CD14-positive monocyte (primary cell): ENCODE measurements around the gene NTNG1. TPM values are rescaled to one million over a fixed set of nuclear protein-coding genes. Genes with fewer than 3 reads are reported as not detected.

Experiments used
- DNase-seq, 3 donors: peaks; one replicate each; pipeline ENCODE4 v3.0.0-alpha.2; 2011 to 2022
- H2AFZ ChIP-seq: 2 replicates; pipeline ENCODE4 v1.6.0; 2012; ENCODE audit warnings: mild to moderate bottlenecking, low read depth, low read length, inconsistent platforms; ENCODE audit not compliant: insufficient read depth, poor library complexity, severe bottlenecking
- H3K27ac ChIP-seq, 2 donors: 1 replicate in 1 of 2; 2 replicates in 1 of 2; pipeline ENCODE4 v1.5.1; 2012 to 2013; ENCODE audit warnings: low read length in 2 of 2, control low read depth in 1 of 2, inconsistent platforms in 1 of 2, low read depth in 1 of 2, mild to moderate bottlenecking in 1 of 2
- H3K27me3 ChIP-seq, 2 donors: one replicate each; pipeline versions ENCODE4 v1.6.0 to v1.6.1; 2011 to 2013; ENCODE audit warnings: low read length in 2 of 2; ENCODE audit not compliant: control insufficient read depth in 2 of 2, insufficient read depth in 2 of 2
- H3K36me3 ChIP-seq, 2 donors: replicated peaks in 1 of 2; 1 replicate in 1 of 2; 2 replicates in 1 of 2; pipeline versions ENCODE4 v1.5.1 to v1.6.1; 2012 to 2013; ENCODE audit warnings: low read length in 2 of 2, control low read depth in 1 of 2, inconsistent platforms in 1 of 2, mild to moderate bottlenecking in 1 of 2; ENCODE audit not compliant: insufficient read depth in 2 of 2, control insufficient read depth in 1 of 2
- H3K4me1 ChIP-seq, 2 donors: 1 replicate in 1 of 2; 2 replicates in 1 of 2; pipeline versions ENCODE4 v1.5.1 to v1.6.1; 2012 to 2013; ENCODE audit warnings: low read length in 2 of 2, control low read depth in 1 of 2, inconsistent platforms in 1 of 2, mild to moderate bottlenecking in 1 of 2, moderate library complexity in 1 of 2; ENCODE audit not compliant: insufficient read depth in 2 of 2, control insufficient read depth in 1 of 2
- H3K4me2 ChIP-seq: replicated peaks from 2 replicates; pipeline ENCODE3; 2012; ENCODE audit warnings: low read length, moderate library complexity, mild to moderate bottlenecking; ENCODE audit not compliant: poor library complexity, severe bottlenecking; ENCODE audit errors: extremely low read depth
- H3K4me3 ChIP-seq, 3 experiments: fragments of 200-600 bp in 1 of 3; sonication (generic) in 1 of 3; replicated peaks in 1 of 3; 1 replicate in 2 of 3; 2 replicates in 1 of 3; pipeline ENCODE4 v1.5.1; 2011 to 2013; ENCODE audit warnings: low read length in 3 of 3, mild to moderate bottlenecking in 3 of 3, control low read depth in 2 of 3, low read depth in 2 of 3, inconsistent platforms in 1 of 3, moderate library complexity in 1 of 3
- H3K79me2 ChIP-seq: 2 replicates; pipeline ENCODE4 v1.6.0; 2012; ENCODE audit warnings: mild to moderate bottlenecking, control low read depth, inconsistent platforms, low read length, moderate library complexity; ENCODE audit not compliant: insufficient read depth
- H3K9ac ChIP-seq: 2 replicates; pipeline ENCODE4 v1.6.0; 2017; ENCODE audit warnings: low read length, mild to moderate bottlenecking; ENCODE audit not compliant: insufficient read depth, poor library complexity, severe bottlenecking
- H3K9me3 ChIP-seq, 2 donors: replicated peaks in 1 of 2; 1 replicate in 1 of 2; 2 replicates in 1 of 2; pipeline versions ENCODE4 v1.5.1 to v1.6.1; 2012 to 2013; ENCODE audit warnings: low read length in 2 of 2, control low read depth in 1 of 2; ENCODE audit not compliant: control insufficient read depth in 1 of 2, insufficient read depth in 1 of 2
- H4K20me1 ChIP-seq: 2 replicates; pipeline ENCODE4 v1.6.0; 2012; ENCODE audit warnings: mild to moderate bottlenecking, low read length, control low read depth, moderate library complexity; ENCODE audit not compliant: insufficient read depth
- H3K27ac Mint-ChIP-seq, 7 donors: one replicate each; pipeline ENCODE4 v1.8.0; 2020; ENCODE audit warnings: mild to moderate bottlenecking in 7 of 7, mixed read lengths in 7 of 7, moderate library complexity in 6 of 7, inconsistent platforms in 2 of 7
- H3K27me3 Mint-ChIP-seq, 3 donors: one replicate each; pipeline ENCODE4 v1.8.0; 2021 to 2022; ENCODE audit warnings: low read depth in 3 of 3, mild to moderate bottlenecking in 3 of 3, mixed read lengths in 3 of 3, moderate library complexity in 3 of 3, inconsistent platforms in 1 of 3
- H3K36me3 Mint-ChIP-seq, 2 donors: one replicate each; pipeline ENCODE4 v1.8.0; 2020; ENCODE audit warnings: mixed read lengths in 2 of 2, inconsistent platforms in 1 of 2, mild to moderate bottlenecking in 1 of 2
- H3K4me1 Mint-ChIP-seq: one replicate; pipeline ENCODE4 v1.8.0; 2020; ENCODE audit warnings: mild to moderate bottlenecking, mixed read lengths
- H3K4me3 Mint-ChIP-seq, 2 donors: one replicate each; pipeline ENCODE4 v1.8.0; 2020; ENCODE audit warnings: mild to moderate bottlenecking in 2 of 2, mixed read lengths in 2 of 2, moderate library complexity in 1 of 2
- H3K9me3 Mint-ChIP-seq, 7 donors: one replicate each; pipeline ENCODE4 v1.8.0; 2020 to 2022; ENCODE audit warnings: mixed read lengths in 7 of 7, mild to moderate bottlenecking in 6 of 7, moderate library complexity in 6 of 7, inconsistent platforms in 2 of 7
- CTCF ChIP-seq: fragments of 200-600 bp; IDR thresholded peaks from one replicate; pipeline ENCODE4 v1.8.0; 2022; ENCODE audit warnings: antibody characterized with exemption, mild to moderate bottlenecking
- WGBS: methylation state at CpG from one replicate; pipeline ENCODE4 v1.1.5; 2013; ENCODE audit warnings: missing lambda C conversion rate; ENCODE audit not compliant: insufficient coverage; 5-methylcytosine and 5-hydroxymethylcytosine counted together
- intact Hi-C, 2 donors: fragments of 100-400 bp; cut with micrococcal nuclease; formaldehyde crosslinking; loops; one replicate each; pipeline versions ENCODE4 v1.15.0 to v1.15.1; 2023
- polyA plus RNA-seq, 3 donors: library from polyadenylated mRNA; depleted of rRNA in 1 of 3; unstranded in 2 of 3; stranded (reverse) in 1 of 3; fragments of 300-500 nt in 2 of 3; fragments of >200 nt in 1 of 3; fragmentation: Illumina TruSeq in 2 of 3; gene quantifications; 1 replicate in 2 of 3; 2 replicates in 1 of 3; pipeline ENCODE4 v1.2.3, GENCODE V29; 2012 to 2021

The NTNG1 gene
- polyA plus RNA-seq, 3 donors = not detected

GRCh38 chr1:107251839-107252238 lies 111.0 kb downstream of the NTNG1 start:
- Mint-ChIP-seq H3K36me3 (no peaks in the 10 kb centered on the region), H3K27ac (no peak overlapping the region), H3K4me1 (no peaks in the 10 kb centered on the region), H3K27me3 (peaks cover 0 to 2% (median 0%) of the 10 kb centered on the region in 3 donors), H3K4me3 (no peak overlapping the region), H3K9me3 (peaks cover 0 to 5% (median 0%) of the 10 kb centered on the region in 7 donors)
- no peak for TF ChIP-seq CTCF
- no peak for DNase-seq
- H3K36me3 ChIP-seq = no peaks in the 10 kb centered on the region
- H3K79me2 ChIP-seq = no peaks in the 10 kb centered on the region
- H4K20me1 ChIP-seq = no peaks in the 10 kb centered on the region
- WGBS = no CpG with 5 or more reads among the region's 2 CpGs
- no peak overlapping the region for H3K9ac ChIP-seq
- H3K4me1 ChIP-seq = no peaks in the 10 kb centered on the region
- H3K4me2 ChIP-seq = no peak overlapping the region
- no peak overlapping the region for H2AFZ ChIP-seq
- no peaks in the 10 kb centered on the region for H3K27me3 ChIP-seq
- no peak overlapping the region for H3K4me3 ChIP-seq
- intact Hi-C loops = no loop called here
- H3K27ac ChIP-seq = no peak overlapping the region
- H3K9me3 ChIP-seq = no peaks in the 10 kb centered on the region

DNA sequence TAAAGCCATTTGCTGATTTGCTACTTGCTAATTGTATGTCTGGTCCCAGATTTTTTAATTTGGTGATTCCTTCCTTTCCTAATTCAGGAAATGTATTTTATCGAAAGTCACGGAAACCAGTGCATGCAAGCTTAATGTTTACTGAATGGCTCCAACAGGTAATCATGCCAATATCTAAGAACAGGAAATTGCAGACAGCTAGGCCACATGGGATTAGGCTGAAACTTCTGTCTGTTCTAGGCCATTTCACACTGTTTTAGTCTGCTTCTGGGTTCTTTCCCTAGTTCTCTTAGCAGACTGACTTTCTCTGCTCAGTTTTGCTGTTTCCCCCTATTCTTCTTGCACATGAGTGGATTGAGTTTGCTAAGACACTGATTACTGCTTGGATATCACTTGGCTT lies 111.4 kb downstream of the NTNG1 start:
- Mint-ChIP-seq H3K4me1 (no peaks in the 10 kb centered on the region), H3K27me3 (peaks cover 0 to 2% (median 0%) of the 10 kb centered on the region in 3 donors), H3K36me3 (no peaks in the 10 kb centered on the region), H3K27ac (no peak overlapping the region), H3K9me3 (peaks cover 0 to 5% (median 0%) of the 10 kb centered on the region in 7 donors), H3K4me3 (no peak overlapping the region)
- Histone ChIP-seq H3K4me1 (no peaks in the 10 kb centered on the region), H3K9ac (no peak overlapping the region), H3K27ac (no peak overlapping the region), H3K9me3 (no peaks in the 10 kb centered on the region), H4K20me1 (no peaks in the 10 kb centered on the region), H3K79me2 (no peaks in the 10 kb centered on the region), H3K36me3 (no peaks in the 10 kb centered on the region), H2AFZ (no peak overlapping the region), H3K4me3 (no peak overlapping the region), H3K27me3 (no peaks in the 10 kb centered on the region), H3K4me2 (no peak overlapping the region)
- intact Hi-C loops = no loop called here
- TF ChIP-seq CTCF = no peak
- no peak for DNase-seq
- no CpG with 5 or more reads among the region's 2 CpGs for whole genome bisulfite sequencing
